Peyer's patch (tissue), 4 donors: ENCODE data around the gene DNAH6.

Experiments used
- CTCF ChIP-seq, 6 experiments: fragments of 450-650 bp in 4 of 6; fragments of 200-600 bp in 2 of 6; sonication (generic) in 1 of 6; IDR thresholded peaks; one replicate each; pipeline ENCODE4 v1.5.1; 2017 to 2019; ENCODE audit warnings: antibody characterized with exemption in 6 of 6, mild to moderate bottlenecking in 3 of 6, moderate library complexity in 1 of 6
- POLR2A ChIP-seq, 2 donors: fragments of 450-650 bp; IDR thresholded peaks; one replicate each; pipeline ENCODE4 v1.5.1; 2017; ENCODE audit warnings: antibody characterized with exemption in 2 of 2, mild to moderate bottlenecking in 2 of 2, moderate library complexity in 2 of 2

GRCh38 chr2:84534225-84534624, 17.9 kb downstream of the DNAH6 start:
- TF ChIP-seq POLR2A (IDR thresholded peaks at IDR 0.05) (no peak), CTCF (IDR thresholded peaks at IDR 0.05) (no peak)
